Non-pigmented ciliary epithelial cell (primary cell): ENCODE measurements around the gene C8G.

ENCODE experiments used
- DNase-seq: peaks from one replicate; pipeline ENCODE4 v3.0.0-alpha.2; 2010; ENCODE audit warnings: low read depth

C8G gene

DNA sequence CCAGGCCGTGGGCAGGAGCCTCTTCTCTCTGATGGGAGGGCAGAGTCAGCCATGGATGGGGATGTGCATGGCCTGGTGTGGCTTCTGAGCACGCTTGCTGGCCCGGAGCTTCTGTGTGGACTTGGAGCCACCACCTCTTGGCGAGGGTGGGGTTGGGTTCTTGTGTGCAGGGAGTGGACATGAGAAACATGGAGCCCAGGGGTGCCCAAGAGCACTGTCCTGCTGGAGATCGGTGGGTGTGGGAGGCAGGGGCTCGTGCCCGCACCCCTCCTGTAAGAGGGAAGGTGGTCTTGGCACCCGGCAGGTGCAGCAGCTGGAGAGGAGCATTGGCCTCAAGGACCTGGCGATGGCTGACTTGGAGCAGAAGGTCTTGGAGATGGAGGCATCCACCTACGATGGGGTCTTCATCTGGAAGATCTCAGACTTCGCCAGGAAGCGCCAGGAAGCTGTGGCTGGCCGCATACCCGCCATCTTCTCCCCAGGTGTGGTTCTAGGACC lies 24.3 kb upstream of the C8G start:
- DNase-seq, result no peak

DNA sequence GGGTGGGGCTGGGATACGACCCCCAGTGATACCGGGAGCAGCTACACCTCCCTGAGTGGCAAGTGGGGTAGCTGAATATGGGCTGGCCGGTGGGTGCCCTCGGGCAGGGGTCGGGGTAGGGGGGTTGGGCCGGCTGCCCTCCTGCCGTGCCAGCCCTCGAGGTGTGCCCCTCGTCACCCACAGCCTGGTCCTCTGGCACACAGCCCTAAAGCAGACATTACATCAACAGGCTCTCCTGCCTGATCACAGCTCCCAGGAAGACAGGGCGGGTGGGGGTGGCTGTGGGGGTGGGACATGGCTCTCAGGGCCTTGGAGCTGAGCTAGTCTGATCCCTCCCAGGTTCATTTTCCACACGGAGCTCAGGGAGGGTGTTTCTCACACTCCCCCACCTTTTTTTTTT lies 23.7 kb upstream of the C8G start:
- DNase-seq, result no peak

DNA sequence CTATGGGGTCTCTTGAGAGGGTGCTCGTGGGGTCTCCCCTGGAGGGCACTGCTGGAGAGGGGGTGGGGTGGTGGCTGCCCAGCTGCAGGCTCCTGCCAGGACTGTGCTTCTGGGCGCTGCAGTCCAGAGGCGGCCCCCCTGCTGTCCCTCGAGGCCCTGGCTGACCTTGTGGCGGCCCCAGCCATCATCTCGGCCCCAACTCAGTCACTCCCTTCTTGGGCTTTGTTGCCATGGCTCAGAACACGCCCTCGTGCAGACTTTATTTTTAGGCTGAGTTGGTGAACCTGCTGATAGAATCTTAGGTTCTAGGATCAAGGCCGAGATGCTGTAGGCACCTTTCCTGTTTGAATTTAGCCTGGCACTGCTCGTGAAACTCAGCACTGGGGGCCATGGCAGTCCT lies 23.3 kb upstream of the C8G start:
- DNase-seq, result no peak

GRCh38 chr9:136922540-136922939 lies 22.5 kb upstream of the C8G start:
- no peak for DNase-seq

DNA sequence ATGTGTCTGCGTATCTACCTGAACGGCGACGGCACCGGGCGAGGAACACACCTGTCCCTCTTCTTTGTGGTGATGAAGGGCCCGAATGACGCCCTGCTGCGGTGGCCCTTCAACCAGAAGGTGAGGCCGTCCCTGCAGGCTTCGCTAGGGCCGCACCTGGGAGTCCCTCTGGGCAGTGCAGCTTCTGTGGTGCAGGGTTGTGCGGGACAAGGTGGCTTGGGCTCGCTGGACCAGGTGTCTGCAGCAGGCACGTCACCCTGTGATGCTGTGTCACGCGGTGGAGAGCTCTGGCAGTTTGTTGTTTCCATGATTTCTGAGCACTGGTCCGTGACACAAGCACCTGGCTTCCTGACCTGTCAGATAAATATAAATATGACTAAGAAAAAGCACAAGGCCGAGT lies 21.2 kb upstream of the C8G start:
- DNase-seq, result no peak

DNA sequence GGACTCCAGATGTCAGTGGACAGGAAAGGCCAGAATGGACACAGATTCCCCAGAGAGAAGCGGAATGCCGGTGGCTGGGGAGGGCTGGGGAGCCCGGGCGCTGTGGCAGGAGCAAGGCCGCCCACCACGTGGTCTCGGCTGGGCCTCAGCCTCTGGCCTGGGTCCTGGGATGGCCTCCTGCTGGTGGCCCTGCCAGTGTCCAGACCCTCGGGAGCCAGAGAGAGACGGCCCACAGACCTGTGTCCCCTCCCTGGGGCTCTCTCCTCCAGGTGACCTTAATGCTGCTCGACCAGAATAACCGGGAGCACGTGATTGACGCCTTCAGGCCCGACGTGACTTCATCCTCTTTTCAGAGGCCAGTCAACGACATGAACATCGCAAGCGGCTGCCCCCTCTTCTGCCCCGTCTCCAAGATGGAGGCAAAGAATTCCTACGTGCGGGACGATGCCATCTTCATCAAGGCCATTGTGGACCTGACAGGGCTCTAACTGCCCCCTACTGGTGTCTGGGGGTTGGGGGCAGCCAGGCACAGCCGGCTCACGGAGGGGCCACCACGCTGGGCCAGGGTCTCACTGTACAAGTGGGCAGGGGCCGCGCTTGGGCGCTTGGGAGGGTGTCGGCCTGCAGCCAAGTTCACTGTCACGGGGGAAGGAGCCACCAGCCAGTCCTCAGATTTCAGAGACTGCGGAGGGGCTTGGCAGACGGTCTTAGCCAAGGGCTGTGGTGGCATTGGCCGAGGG lies 19.5 kb upstream of the C8G start:
- DNase-seq, result no peak

- no peak for DNase-seq
These were observed 18.8 kb upstream of the C8G start for GRCh38 chr9:136926154-136926704.

DNA sequence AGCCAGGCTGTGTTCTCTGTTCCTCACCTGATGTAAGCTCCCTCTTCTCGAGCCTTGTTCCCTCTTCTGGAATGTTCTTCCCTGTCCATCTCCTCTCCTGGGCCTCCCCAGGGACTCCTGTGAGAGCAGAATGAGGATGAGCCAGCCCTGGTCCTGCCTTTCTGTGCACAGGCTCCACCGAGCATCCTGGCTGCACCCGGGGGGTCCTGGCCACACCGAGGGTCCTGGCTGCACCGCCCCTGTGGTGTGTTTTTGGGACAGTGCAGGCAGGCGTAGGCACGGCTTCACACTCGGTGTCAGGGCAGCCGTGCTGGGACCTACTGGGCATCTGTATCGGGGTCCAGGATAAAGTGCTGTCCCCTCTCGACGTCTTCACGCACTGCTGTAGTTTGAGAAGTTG lies 18.3 kb upstream of the C8G start:
- DNase-seq, result no peak

GRCh38 chr9:136927343-136928271 lies 17.4 kb upstream of the C8G start:
- DNase-seq, result no peak

DNA sequence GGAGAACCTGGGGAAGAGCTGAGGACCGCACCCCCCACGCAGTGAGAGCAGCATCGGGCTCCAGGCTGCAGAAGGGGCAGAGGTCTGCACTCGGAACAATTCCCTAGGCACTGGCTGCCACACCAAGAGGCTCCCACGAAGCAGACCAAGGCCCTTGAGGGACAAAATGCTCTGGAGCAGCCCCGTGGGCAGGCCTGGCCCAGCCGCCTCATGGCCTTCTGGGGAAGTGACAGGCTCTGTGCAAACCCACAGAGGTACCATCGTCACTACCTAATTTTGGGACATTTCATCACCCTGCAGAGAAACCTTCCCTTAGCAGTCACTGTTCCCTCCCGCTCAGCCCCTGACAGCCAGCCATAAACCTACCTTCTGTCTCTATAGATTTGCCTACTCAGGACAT lies 16.5 kb upstream of the C8G start:
- no peak for DNase-seq

DNA sequence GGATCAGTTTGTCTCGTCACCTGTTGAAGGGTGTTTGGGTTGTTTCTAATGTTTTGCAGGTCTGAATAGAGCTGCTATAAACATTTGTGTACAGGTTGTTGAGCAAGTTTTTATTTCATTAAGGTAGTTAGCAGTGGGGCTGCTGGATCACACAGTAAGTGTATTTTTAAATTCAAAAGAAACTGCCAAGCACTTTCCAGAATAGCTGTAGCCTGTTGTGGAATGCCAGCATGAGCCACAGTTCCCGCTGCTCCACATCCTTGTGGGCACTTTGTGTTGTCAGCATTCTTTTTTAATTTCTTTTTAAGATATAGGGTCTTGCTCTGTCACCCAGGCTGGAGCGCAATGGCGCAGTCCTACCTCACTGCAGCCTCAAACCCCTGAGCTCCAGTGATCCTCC lies 15.0 kb upstream of the C8G start:
- no peak for DNase-seq

DNA sequence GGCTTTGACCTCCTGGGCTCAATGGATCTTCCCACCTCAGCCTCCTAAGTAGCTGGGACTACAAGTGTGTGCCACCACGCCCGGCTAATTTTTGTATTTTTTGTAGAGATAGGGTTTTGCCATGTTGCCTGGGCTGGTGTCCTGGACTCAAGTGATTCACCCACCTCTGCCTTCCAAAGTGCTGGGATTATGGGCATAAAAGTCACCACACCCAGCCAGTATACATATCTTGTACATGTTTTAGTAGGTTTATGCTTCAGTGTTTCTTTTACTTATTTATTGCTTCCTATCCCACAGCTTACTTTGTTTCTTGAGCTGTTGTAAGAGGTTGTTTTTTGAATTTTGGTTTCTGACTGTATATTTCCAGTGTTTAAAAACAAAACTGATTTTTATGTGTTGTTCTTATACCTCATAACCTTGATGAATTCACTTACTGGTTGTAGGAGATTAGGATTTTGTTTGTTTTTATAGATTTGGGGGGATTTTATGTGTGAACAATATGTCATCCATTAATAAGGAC lies 13.4 kb upstream of the C8G start:
- DNase-seq, result no peak

DNA sequence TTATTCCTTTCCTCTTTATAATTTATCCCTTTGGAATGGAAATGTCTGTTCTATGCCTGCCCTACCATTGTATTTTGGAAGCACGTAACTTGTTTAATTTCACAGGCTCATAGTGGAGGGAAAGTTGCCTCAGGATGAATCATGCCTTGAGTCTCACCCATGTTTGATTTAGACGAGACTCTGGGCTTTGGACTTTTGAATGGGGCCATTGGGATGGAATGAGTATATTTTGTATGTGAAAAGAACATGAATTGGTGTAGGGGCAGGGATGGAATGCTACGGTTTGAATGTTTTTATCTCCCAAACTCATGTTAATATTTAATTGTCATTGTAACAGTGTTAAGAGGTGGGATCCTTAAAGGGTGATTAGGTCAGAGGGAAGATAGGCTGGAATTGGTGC lies 10.8 kb upstream of the C8G start:
- DNase-seq, result no peak

- DNase-seq, result no peak
These were observed 9.4 kb upstream of the C8G start for GRCh38 chr9:136935651-136936050.

DNA sequence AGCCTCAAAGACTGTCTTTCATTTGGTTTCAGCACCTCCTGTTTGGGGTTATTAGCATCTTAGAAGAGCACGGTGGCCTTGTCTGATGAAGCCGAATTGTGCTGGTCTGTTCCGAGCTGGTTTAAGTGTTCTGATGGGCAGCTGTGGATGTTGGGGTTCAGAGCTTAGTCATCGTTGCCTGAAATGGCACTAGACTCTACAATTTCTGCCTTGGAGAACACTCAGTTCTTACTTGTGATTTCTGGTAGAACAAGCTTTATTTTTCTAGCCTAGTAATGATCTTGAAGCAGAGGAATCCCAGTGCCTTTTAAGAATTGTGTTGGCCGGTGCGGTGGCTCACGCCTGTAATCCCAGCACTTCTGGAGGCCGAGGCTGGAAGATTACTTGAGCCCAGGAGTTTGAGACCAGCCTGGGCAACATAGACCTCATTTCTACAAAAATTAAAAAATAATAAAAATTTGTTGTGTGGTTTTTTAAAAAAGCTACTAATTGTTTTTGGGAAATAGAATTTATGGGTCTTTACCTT lies 8.3 kb upstream of the C8G start:
- no peak for DNase-seq

GRCh38 chr9:136937186-136938001 lies 7.6 kb upstream of the C8G start:
- DNase-seq, result no peak

GRCh38 chr9:136939431-136939995 lies 5.5 kb upstream of the C8G start:
- no peak for DNase-seq

DNA sequence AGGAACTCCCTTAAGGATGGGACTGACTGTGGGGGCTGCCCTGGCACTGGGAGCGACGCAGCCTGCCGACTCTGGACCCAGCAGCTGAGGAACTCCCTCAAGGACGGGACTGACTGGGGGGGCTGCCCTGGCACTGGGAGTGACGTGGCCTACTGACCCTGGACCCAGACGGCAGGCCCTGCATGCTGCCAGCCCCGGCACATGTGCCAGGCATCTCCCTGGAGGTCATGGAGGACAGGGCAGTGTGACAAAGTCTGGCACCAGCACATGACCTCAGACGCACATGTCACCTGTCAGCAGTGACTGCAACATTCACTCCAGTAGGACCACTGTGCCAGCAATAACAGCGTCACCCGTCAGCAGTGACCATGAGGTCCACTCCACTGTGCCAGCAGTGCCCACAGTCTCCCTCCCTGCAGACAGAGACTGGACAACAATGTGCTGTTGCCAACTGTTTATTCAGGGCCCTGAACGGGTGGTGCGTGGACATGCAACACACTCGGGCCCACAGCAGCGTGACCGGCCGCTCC lies 5.0 kb upstream of the C8G start:
- no peak for DNase-seq

- no peak for DNase-seq
These were observed 4.4 kb upstream of the C8G start for GRCh38 chr9:136940526-136941230.
